Esophagus muscularis mucosa (tissue), 3 donors: ENCODE data around the gene SKIDA1.

Experiments
- POLR2A ChIP-seq: fragments of 450-650 bp; IDR thresholded peaks from one replicate; pipeline ENCODE4 v1.6.1; 2017; ENCODE audit warnings: antibody characterized with exemption, moderate library complexity, mild to moderate bottlenecking, low read depth
- TF ChIP-seq, protein P1 (sequence below), 3 experiments: fragments of 200-600 bp in 2 of 3; fragments of 450-650 bp in 1 of 3; sonication (generic) in 2 of 3; IDR thresholded peaks; one replicate each; pipeline ENCODE4 v1.5.1; 2017 to 2019; ENCODE audit warnings: antibody characterized with exemption in 3 of 3, mild to moderate bottlenecking in 2 of 3, moderate library complexity in 1 of 3

DNA sequence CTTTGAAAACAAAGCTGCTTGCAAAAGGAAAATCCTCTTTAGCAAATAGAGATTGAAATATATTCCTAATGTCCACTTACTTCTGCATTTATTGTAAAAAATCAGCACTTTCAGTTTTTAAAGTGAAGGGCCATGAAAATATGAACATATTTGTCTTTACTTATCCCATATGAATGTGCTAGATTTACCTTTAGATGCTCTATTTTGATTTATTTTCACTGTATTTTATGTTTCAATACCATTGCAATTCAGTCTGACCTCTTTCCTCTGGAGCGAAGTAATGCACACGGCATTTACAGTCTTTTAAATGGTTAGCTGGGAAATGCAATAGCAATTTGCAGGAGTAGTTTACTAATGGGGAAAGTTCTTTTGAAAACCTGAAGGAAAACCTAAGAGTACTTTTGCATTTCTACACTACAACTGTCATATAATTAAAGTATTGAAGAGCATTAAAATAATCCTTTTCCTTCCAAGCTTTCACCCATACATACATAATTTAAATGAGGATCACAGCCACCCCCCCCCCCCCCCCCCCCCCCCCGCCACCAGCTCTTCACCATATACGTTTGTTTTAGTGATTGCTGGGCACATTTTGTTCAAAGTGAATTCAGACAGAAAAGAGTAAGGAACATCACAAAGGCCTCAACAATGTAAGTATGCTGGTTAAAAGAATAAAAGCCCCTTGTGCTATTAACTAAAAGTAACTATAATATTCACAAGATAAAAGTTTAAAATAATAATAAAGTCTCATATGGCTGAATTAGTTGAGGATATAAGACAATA, 3.5 kb downstream of the SKIDA1 start:
- TF ChIP-seq, protein P1, sequence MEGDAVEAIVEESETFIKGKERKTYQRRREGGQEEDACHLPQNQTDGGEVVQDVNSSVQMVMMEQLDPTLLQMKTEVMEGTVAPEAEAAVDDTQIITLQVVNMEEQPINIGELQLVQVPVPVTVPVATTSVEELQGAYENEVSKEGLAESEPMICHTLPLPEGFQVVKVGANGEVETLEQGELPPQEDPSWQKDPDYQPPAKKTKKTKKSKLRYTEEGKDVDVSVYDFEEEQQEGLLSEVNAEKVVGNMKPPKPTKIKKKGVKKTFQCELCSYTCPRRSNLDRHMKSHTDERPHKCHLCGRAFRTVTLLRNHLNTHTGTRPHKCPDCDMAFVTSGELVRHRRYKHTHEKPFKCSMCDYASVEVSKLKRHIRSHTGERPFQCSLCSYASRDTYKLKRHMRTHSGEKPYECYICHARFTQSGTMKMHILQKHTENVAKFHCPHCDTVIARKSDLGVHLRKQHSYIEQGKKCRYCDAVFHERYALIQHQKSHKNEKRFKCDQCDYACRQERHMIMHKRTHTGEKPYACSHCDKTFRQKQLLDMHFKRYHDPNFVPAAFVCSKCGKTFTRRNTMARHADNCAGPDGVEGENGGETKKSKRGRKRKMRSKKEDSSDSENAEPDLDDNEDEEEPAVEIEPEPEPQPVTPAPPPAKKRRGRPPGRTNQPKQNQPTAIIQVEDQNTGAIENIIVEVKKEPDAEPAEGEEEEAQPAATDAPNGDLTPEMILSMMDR (IDR thresholded peaks at IDR 0.05) = no peak
- TF ChIP-seq POLR2A = no peak
